ENCODE results near the gene TLK1. TPM values are rescaled to one million over a fixed set of nuclear protein-coding genes. Genes with fewer than 3 reads are reported as not detected.

The TLK1 gene
- total and polyA plus RNA-seq, 2 experiments from 2014 or later = 41.2 to 45.0 TPM

GRCh38 chr2:171083451-171083850 lies 77.2 kb downstream of the TLK1 start (continued):
- TF ChIP-seq, protein P1, sequence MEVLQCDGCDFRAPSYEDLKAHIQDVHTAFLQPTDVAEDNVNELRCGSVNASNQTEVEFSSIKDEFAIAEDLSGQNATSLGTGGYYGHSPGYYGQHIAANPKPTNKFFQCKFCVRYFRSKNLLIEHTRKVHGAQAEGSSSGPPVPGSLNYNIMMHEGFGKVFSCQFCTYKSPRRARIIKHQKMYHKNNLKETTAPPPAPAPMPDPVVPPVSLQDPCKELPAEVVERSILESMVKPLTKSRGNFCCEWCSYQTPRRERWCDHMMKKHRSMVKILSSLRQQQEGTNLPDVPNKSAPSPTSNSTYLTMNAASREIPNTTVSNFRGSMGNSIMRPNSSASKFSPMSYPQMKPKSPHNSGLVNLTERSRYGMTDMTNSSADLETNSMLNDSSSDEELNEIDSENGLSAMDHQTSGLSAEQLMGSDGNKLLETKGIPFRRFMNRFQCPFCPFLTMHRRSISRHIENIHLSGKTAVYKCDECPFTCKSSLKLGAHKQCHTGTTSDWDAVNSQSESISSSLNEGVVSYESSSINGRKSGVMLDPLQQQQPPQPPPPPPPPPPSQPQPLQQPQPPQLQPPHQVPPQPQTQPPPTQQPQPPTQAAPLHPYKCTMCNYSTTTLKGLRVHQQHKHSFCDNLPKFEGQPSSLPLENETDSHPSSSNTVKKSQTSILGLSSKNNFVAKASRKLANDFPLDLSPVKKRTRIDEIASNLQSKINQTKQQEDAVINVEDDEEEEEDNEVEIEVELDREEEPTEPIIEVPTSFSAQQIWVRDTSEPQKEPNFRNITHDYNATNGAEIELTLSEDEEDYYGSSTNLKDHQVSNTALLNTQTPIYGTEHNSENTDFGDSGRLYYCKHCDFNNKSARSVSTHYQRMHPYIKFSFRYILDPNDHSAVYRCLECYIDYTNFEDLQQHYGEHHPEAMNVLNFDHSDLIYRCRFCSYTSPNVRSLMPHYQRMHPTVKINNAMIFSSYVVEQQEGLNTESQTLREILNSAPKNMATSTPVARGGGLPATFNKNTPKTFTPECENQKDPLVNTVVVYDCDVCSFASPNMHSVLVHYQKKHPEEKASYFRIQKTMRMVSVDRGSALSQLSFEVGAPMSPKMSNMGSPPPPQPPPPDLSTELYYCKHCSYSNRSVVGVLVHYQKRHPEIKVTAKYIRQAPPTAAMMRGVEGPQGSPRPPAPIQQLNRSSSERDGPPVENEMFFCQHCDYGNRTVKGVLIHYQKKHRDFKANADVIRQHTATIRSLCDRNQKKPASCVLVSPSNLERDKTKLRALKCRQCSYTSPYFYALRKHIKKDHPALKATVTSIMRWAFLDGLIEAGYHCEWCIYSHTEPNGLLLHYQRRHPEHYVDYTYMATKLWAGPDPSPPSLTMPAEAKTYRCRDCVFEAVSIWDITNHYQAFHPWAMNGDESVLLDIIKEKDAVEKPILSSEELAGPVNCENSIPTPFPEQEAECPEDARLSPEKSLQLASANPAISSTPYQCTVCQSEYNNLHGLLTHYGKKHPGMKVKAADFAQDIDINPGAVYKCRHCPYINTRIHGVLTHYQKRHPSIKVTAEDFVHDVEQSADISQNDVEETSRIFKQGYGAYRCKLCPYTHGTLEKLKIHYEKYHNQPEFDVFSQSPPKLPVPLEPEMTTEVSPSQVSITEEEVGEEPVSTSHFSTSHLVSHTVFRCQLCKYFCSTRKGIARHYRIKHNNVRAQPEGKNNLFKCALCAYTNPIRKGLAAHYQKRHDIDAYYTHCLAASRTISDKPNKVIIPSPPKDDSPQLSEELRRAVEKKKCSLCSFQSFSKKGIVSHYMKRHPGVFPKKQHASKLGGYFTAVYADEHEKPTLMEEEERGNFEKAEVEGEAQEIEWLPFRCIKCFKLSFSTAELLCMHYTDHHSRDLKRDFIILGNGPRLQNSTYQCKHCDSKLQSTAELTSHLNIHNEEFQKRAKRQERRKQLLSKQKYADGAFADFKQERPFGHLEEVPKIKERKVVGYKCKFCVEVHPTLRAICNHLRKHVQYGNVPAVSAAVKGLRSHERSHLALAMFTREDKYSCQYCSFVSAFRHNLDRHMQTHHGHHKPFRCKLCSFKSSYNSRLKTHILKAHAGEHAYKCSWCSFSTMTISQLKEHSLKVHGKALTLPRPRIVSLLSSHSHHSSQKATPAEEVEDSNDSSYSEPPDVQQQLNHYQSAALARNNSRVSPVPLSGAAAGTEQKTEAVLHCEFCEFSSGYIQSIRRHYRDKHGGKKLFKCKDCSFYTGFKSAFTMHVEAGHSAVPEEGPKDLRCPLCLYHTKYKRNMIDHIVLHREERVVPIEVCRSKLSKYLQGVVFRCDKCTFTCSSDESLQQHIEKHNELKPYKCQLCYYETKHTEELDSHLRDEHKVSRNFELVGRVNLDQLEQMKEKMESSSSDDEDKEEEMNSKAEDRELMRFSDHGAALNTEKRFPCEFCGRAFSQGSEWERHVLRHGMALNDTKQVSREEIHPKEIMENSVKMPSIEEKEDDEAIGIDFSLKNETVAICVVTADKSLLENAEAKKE (CRISPR knock-in tag; IDR thresholded peaks at IDR 0.05) = no peak
- TF ChIP-seq NANOG (IDR thresholded peaks at IDR 0.05; ENCODE audit: borderline replicate concordance) = no peak
- TF ChIP-seq JUNB (IDR thresholded peaks at IDR 0.05; ENCODE audit: unreplicated experiment) = no peak
- no peak for TF ChIP-seq CREB1 (CRISPR knock-in tag; IDR thresholded peaks at IDR 0.05; ENCODE audit: low read depth)

- Histone ChIP-seq H3K79me2 (replicated peaks; ENCODE audit: insufficient read depth) (peaks cover 87% of the 10 kb centered on the region), H4K20me1 (replicated peaks; ENCODE audit: insufficient read depth) (peaks cover 6% of the 10 kb centered on the region), H2AFZ (no peak overlapping the region), H3K4me3 (no peak overlapping the region), H3K4me2 (no peak overlapping the region), H3K27ac (ENCODE audit: low read depth) (peak overlapping the region; percentile 8; the same call in 1 of the 2 replicates), H3K36me3 (ENCODE audit: insufficient read depth) (no peaks in the 10 kb centered on the region), H3K4me1 (ENCODE audit: insufficient read depth) (peaks cover 14% of the 10 kb centered on the region), H3F3A (replicated peaks; ENCODE audit: low read depth) (no peaks in the 10 kb centered on the region), H3K9me2 (ENCODE audit: insufficient read depth) (no peaks in the 10 kb centered on the region), H3K27me3 (ENCODE audit: insufficient read depth) (no peaks in the 10 kb centered on the region)
- no peak for ATAC-seq
- DNase-seq (ENCODE audit: low spot score) = no peak
- peak overlapping the region; percentile 11; the same call in 1 of the 2 replicates for H3K27ac Mint-ChIP-seq
- H3K36me3 Mint-ChIP-seq (ENCODE audit: low read depth) = peaks cover 38% of the 10 kb centered on the region
- H3K27me3 Mint-ChIP-seq (ENCODE audit: insufficient read depth, low read depth, poor library complexity) = peaks cover 2% of the 10 kb centered on the region
- H3K4me1 Mint-ChIP-seq = peaks cover 29% of the 10 kb centered on the region
- no peak overlapping the region for H3K4me3 Mint-ChIP-seq
- no peaks in the 10 kb centered on the region for H3K9me3 Mint-ChIP-seq
- TF ChIP-seq EZH2phosphoT487 (IDR thresholded peaks at IDR 0.05; ENCODE audit: unreplicated experiment) (no peak), EZH2 (IDR thresholded peaks at IDR 0.05; ENCODE audit: low read depth, unreplicated experiment) (no peak), CREB1 (CRISPR knock-in tag; IDR thresholded peaks at IDR 0.05; ENCODE audit: low read depth) (no peak), ZNF114 (CRISPR knock-in tag; IDR thresholded peaks at IDR 0.05) (no peak), POLR2AphosphoS5 (IDR thresholded peaks at IDR 0.05; ENCODE audit: low read depth) (no peak), ZNF331 (CRISPR knock-in tag; IDR thresholded peaks at IDR 0.05; ENCODE audit: low read depth) (no peak), STAT1 (IDR thresholded peaks at IDR 0.05; ENCODE audit: unreplicated experiment) (no peak), JUNB (IDR thresholded peaks at IDR 0.05; ENCODE audit: unreplicated experiment) (no peak)
- TF ChIP-seq, protein P2, sequence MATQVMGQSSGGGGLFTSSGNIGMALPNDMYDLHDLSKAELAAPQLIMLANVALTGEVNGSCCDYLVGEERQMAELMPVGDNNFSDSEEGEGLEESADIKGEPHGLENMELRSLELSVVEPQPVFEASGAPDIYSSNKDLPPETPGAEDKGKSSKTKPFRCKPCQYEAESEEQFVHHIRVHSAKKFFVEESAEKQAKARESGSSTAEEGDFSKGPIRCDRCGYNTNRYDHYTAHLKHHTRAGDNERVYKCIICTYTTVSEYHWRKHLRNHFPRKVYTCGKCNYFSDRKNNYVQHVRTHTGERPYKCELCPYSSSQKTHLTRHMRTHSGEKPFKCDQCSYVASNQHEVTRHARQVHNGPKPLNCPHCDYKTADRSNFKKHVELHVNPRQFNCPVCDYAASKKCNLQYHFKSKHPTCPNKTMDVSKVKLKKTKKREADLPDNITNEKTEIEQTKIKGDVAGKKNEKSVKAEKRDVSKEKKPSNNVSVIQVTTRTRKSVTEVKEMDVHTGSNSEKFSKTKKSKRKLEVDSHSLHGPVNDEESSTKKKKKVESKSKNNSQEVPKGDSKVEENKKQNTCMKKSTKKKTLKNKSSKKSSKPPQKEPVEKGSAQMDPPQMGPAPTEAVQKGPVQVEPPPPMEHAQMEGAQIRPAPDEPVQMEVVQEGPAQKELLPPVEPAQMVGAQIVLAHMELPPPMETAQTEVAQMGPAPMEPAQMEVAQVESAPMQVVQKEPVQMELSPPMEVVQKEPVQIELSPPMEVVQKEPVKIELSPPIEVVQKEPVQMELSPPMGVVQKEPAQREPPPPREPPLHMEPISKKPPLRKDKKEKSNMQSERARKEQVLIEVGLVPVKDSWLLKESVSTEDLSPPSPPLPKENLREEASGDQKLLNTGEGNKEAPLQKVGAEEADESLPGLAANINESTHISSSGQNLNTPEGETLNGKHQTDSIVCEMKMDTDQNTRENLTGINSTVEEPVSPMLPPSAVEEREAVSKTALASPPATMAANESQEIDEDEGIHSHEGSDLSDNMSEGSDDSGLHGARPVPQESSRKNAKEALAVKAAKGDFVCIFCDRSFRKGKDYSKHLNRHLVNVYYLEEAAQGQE (IDR thresholded peaks at IDR 0.05; ENCODE audit: unreplicated experiment) = no peak
- TF ChIP-seq, protein P3, sequence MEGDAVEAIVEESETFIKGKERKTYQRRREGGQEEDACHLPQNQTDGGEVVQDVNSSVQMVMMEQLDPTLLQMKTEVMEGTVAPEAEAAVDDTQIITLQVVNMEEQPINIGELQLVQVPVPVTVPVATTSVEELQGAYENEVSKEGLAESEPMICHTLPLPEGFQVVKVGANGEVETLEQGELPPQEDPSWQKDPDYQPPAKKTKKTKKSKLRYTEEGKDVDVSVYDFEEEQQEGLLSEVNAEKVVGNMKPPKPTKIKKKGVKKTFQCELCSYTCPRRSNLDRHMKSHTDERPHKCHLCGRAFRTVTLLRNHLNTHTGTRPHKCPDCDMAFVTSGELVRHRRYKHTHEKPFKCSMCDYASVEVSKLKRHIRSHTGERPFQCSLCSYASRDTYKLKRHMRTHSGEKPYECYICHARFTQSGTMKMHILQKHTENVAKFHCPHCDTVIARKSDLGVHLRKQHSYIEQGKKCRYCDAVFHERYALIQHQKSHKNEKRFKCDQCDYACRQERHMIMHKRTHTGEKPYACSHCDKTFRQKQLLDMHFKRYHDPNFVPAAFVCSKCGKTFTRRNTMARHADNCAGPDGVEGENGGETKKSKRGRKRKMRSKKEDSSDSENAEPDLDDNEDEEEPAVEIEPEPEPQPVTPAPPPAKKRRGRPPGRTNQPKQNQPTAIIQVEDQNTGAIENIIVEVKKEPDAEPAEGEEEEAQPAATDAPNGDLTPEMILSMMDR (conservative IDR thresholded peaks at IDR 0.05; ENCODE audit: low read depth in 2 of 2) = no peak
- TF ChIP-seq, protein P4, sequence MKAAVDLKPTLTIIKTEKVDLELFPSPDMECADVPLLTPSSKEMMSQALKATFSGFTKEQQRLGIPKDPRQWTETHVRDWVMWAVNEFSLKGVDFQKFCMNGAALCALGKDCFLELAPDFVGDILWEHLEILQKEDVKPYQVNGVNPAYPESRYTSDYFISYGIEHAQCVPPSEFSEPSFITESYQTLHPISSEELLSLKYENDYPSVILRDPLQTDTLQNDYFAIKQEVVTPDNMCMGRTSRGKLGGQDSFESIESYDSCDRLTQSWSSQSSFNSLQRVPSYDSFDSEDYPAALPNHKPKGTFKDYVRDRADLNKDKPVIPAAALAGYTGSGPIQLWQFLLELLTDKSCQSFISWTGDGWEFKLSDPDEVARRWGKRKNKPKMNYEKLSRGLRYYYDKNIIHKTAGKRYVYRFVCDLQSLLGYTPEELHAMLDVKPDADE (IDR thresholded peaks at IDR 0.05) = no peak
Observed at GRCh38 chr2:171081649-171082111, 79.0 kb downstream of the TLK1 start.
